IPS-11a (cell line): ENCODE data around the gene ECPAS.
"Not testable (repeated sequence)": the region's sequence is repeated elsewhere in the genome, so short reads cannot be mapped to it uniquely, and the experiment has no call there.

Source experiments
- H3K4me3 ChIP-seq: one replicate; pipeline ENCODE4 v1.5.1; 2013; ENCODE audit warnings: low read depth, low read length, control low read depth

The ECPAS gene

DNA sequence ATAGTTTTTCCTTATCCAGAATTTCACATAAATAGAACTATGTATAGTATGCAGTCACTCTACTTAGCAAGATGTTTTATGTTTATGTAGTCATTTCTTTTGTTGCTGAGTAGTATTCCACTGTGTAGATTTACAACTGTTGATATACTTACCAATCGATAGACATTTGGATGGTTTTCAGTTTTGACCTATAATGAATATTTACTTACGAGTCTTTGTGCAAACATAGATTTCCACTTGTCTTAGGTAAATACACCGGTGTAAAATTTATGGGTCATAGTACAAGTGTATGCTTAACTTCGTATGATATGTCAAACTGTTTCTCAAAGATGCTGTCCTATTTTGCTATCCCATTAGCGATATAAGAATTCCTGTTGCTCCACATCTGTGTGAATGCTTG lies 134.4 kb downstream of the ECPAS start:
- H3K4me3 ChIP-seq: no peak overlapping the region

GRCh38 chr9:111348821-111349271 lies 135.3 kb downstream of the ECPAS start:
- H3K4me3 ChIP-seq: no peak overlapping the region

- not testable (repeated sequence) for H3K4me3 ChIP-seq
Observed at GRCh38 chr9:111334318-111334863, 149.8 kb downstream of the ECPAS start.

- H3K4me3 ChIP-seq: no peak within 1 kb of the TSS
Observed at GRCh38 chr9:111330124-111330523, 154.1 kb downstream of the ECPAS start, which contains the start of gene OR2K2. Gene OR2K2 (minus strand): TSS chr9:111330224. CDS start chr9:111328433, 1,791 bp downstream.

DNA sequence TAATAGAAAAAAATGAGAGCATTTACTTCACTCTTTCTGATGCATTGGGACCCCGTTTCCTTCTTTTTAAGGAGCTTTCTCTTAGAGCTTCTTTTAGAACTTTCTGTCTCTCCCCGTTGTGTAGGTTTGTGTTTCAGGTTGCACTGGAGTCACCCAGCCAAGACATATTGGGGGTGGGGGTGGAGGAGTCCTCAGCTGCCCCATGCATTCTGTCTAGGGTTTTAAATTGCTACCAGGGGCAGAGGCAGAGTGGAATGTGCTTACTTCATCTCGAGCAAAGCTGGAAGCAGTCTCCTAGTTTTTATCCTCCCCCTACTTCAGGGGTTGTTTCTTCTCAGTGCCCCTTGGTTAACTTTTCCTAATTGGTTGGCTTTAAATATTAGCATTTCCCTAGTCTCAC lies 163.6 kb downstream of the ECPAS start:
- H3K4me3 ChIP-seq: no peak overlapping the region

GRCh38 chr9:111316796-111317195 lies 167.4 kb downstream of the ECPAS start:
- no peak overlapping the region for H3K4me3 ChIP-seq
